GM21619 (cell line): ENCODE data around the gene ABCC5.
"Not testable (repeated sequence)": the region's sequence is repeated elsewhere in the genome, so short reads cannot be mapped to it uniquely, and the experiment has no call there.

Experiments
- ATAC-seq: cut with Tn5 transposase; IDR thresholded peaks from one replicate; pipeline ENCODE4 v1.9.1; 2021; ENCODE audit not compliant: unreplicated experiment

Gene ABCC5

GRCh38 chr3:184017672-184018423, at the start of gene ABCC5:
ABCC5 (minus strand) TSS chr3:184017884; CDS start chr3:184014392, 3,492 bp downstream.
- ATAC-seq: peak; percentile 97

GRCh38 chr3:184066211-184066610, 48.5 kb upstream of the ABCC5 start:
- no peak for ATAC-seq

GRCh38 chr3:184062637-184063036, 45.0 kb upstream of the ABCC5 start:
- ATAC-seq: no peak

- no peak for ATAC-seq
Observed at GRCh38 chr3:184059424-184059823, 41.7 kb upstream of the ABCC5 start.

- no peak for ATAC-seq
Observed at GRCh38 chr3:184058029-184058428, 40.3 kb upstream of the ABCC5 start.

GRCh38 chr3:184052767-184053166, 35.1 kb upstream of the ABCC5 start, which contains the start of gene HTR3C:
HTR3C (plus strand) TSS chr3:184053047; CDS start chr3:184053081, 34 bp downstream.
- no peak for ATAC-seq

- no peak for ATAC-seq
Observed at GRCh38 chr3:184050217-184050847, 32.6 kb upstream of the ABCC5 start.

GRCh38 chr3:184045995-184046394, 28.3 kb upstream of the ABCC5 start:
- no peak for ATAC-seq

GRCh38 chr3:184042617-184043016, 24.9 kb upstream of the ABCC5 start:
- no peak for ATAC-seq

- no peak for ATAC-seq
Observed at GRCh38 chr3:184040010-184040409, 22.3 kb upstream of the ABCC5 start.

GRCh38 chr3:184039414-184039813, 21.7 kb upstream of the ABCC5 start:
- ATAC-seq: no peak

- not testable (repeated sequence) for ATAC-seq
Observed at GRCh38 chr3:184038307-184038706, 20.6 kb upstream of the ABCC5 start.

- no peak for ATAC-seq
Observed at GRCh38 chr3:184037816-184038215, 20.1 kb upstream of the ABCC5 start.

- ATAC-seq: no peak
Observed at GRCh38 chr3:184031187-184031792, 13.6 kb upstream of the ABCC5 start, which contains the start of gene HTR3D. HTR3D (plus strand) TSS chr3:184031742; CDS start chr3:184031742, 0 bp downstream.

- no peak for ATAC-seq
Observed at GRCh38 chr3:184030536-184030935, 12.9 kb upstream of the ABCC5 start.

- ATAC-seq: no peak
Observed at GRCh38 chr3:184029443-184029842, 11.8 kb upstream of the ABCC5 start.

GRCh38 chr3:184028275-184028890, 10.7 kb upstream of the ABCC5 start:
- not testable (repeated sequence) for ATAC-seq

GRCh38 chr3:184025256-184025655, 7.6 kb upstream of the ABCC5 start:
- ATAC-seq: not testable (repeated sequence)

GRCh38 chr3:184022323-184022722, 4.6 kb upstream of the ABCC5 start:
- no peak for ATAC-seq

- no peak for ATAC-seq
Observed at GRCh38 chr3:184018424-184018973, 815 bp upstream of the ABCC5 start.
